ENCODE measurements around the gene ZNF438.

Gene ZNF438

GRCh38 chr10:31011665-31012022 is 20.0 kb downstream of the ZNF438 start:
- TF ChIP-seq SPI1 (IDR thresholded peaks at IDR 0.05; ENCODE audit: borderline replicate concordance, low read depth): no peak
- no peak for TF ChIP-seq REST (IDR thresholded peaks at IDR 0.05; ENCODE audit: insufficient replicate concordance, low read depth)
- TF ChIP-seq GABPA (IDR thresholded peaks at IDR 0.05; ENCODE audit: low read depth): no peak
- TF ChIP-seq POLR2AphosphoS5 (IDR thresholded peaks at IDR 0.05; ENCODE audit: low read depth): no peak
- no peak for TF ChIP-seq CTCF (IDR thresholded peaks at IDR 0.05; ENCODE audit: insufficient read depth, low read length)
- Histone ChIP-seq H3K27ac (replicated peaks) (no peak overlapping the region), H3K27me3 (ENCODE audit: insufficient read depth, poor library complexity, severe bottlenecking) (no peaks in the 10 kb centered on the region), H3K4me3 (replicated peaks; ENCODE audit: insufficient read depth, low read length) (no peak overlapping the region)
- no peak for DNase-seq (ENCODE audit: low read depth in 1 of 2, low spot score in 1 of 2)

GRCh38 chr10:31011017-31011664 is 20.5 kb downstream of the ZNF438 start:
- DNase-seq (ENCODE audit: low read depth in 1 of 2, low spot score in 1 of 2): no peak
- Histone ChIP-seq H3K27me3 (ENCODE audit: insufficient read depth, poor library complexity, severe bottlenecking) (no peaks in the 10 kb centered on the region), H3K4me3 (replicated peaks; ENCODE audit: insufficient read depth, low read length) (no peak overlapping the region), H3K27ac (replicated peaks) (no peak overlapping the region)
- TF ChIP-seq CTCF (IDR thresholded peaks at IDR 0.05; ENCODE audit: insufficient read depth, low read length): no peak
- no peak for TF ChIP-seq GABPA (IDR thresholded peaks at IDR 0.05; ENCODE audit: low read depth)
- TF ChIP-seq REST (IDR thresholded peaks at IDR 0.05; ENCODE audit: insufficient replicate concordance, low read depth): no peak

GRCh38 chr10:31010062-31010461 is 21.6 kb downstream of the ZNF438 start:
- no peak for DNase-seq (ENCODE audit: low read depth in 1 of 2, low spot score in 1 of 2)
- H3K27ac ChIP-seq (replicated peaks): no peak overlapping the region
- no peak for TF ChIP-seq CTCF (IDR thresholded peaks at IDR 0.05; ENCODE audit: insufficient read depth, low read length)
- no peak for TF ChIP-seq REST (IDR thresholded peaks at IDR 0.05; ENCODE audit: insufficient replicate concordance, low read depth)
- no peak for TF ChIP-seq POLR2AphosphoS5 (IDR thresholded peaks at IDR 0.05; ENCODE audit: low read depth)
- TF ChIP-seq GABPA (IDR thresholded peaks at IDR 0.05; ENCODE audit: low read depth): no peak
- no peak for TF ChIP-seq SPI1 (IDR thresholded peaks at IDR 0.05; ENCODE audit: borderline replicate concordance, low read depth)

More at GRCh38 chr10:31010062-31010461, 21.6 kb downstream of the ZNF438 start:
- H3K27me3 ChIP-seq (ENCODE audit: insufficient read depth, poor library complexity, severe bottlenecking): no peaks in the 10 kb centered on the region
- H3K4me3 ChIP-seq (replicated peaks; ENCODE audit: insufficient read depth, low read length): no peak overlapping the region
